ENCODE results near the gene MYO18B. TPM values are rescaled to one million over a fixed set of nuclear protein-coding genes. Genes with fewer than 3 reads are reported as not detected.

The MYO18B gene
- total RNA-seq, 1 experiment from 2014 or later, result not detected

- intact Hi-C loops (cut with micrococcal nuclease), result no loop called here
- no peak overlapping the region for H3K27ac ChIP-seq (ENCODE audit: low read length)
- H3K79me2 ChIP-seq (ENCODE audit: low read length), result no peaks in the 10 kb centered on the region
- no peaks in the 10 kb centered on the region for H4K20me1 ChIP-seq (ENCODE audit: low read length)
- BruUV-seq (replicated peaks), result no TSS peak
- H3K9ac ChIP-seq (ENCODE audit: low read length), result no peak overlapping the region
- no peak overlapping the region for H2AFZ ChIP-seq (ENCODE audit: low read length)
- TF ChIP-seq EZH2phosphoT487 (IDR thresholded peaks at IDR 0.05; ENCODE audit: borderline replicate concordance, low read length), result no peak
- TF ChIP-seq EZH2 (IDR thresholded peaks at IDR 0.05; ENCODE audit: low read length, unreplicated experiment), result no peak
- no peak for TF ChIP-seq CTCF (conservative IDR thresholded peaks at IDR 0.05; ENCODE audit: low read depth, low read length)
- H3K9me3 ChIP-seq (ENCODE audit: low read length), result no peaks in the 10 kb centered on the region
- ATAC-seq (no peak), DNase-seq (no peak)
- H3F3A ChIP-seq (ENCODE audit: low read length, unreplicated experiment), result no peaks in the 10 kb centered on the region
- no peaks in the 10 kb centered on the region for H3K36me3 ChIP-seq (ENCODE audit: low read depth, low read length)
- H3K27me3 ChIP-seq (ENCODE audit: low read length), result no peaks in the 10 kb centered on the region; the same call in 1 of the 2 replicates
- CTCF ChIA-PET, result no interaction called here
- no peak overlapping the region for H3K4me2 ChIP-seq (ENCODE audit: low read length)
- H3K4me3 ChIP-seq (ENCODE audit: low read length), result no peak overlapping the region
- no peaks in the 10 kb centered on the region for H3K4me1 ChIP-seq (ENCODE audit: insufficient read depth, low read length)
- H3K9me2 ChIP-seq (replicated peaks; ENCODE audit: low read length), result no peaks in the 10 kb centered on the region
- POLR2A ChIA-PET (ENCODE audit: unreplicated experiment), result no interaction called here
These were observed 169.4 kb downstream of the MYO18B start for GRCh38 chr22:25911243-25911972.

GRCh38 chr22:25919452-25919851, 177.5 kb downstream of the MYO18B start:
- H3K79me2 ChIP-seq (ENCODE audit: low read length), result no peaks in the 10 kb centered on the region
- no peaks in the 10 kb centered on the region for H3F3A ChIP-seq (ENCODE audit: low read length, unreplicated experiment)
- H3K4me3 ChIP-seq (ENCODE audit: low read length), result no peak overlapping the region
- ATAC-seq (no peak), DNase-seq (no peak)
- no peaks in the 10 kb centered on the region for H3K4me1 ChIP-seq (ENCODE audit: insufficient read depth, low read length)
- H4K20me1 ChIP-seq (ENCODE audit: low read length), result no peaks in the 10 kb centered on the region
- H2AFZ ChIP-seq (ENCODE audit: low read length), result no peak overlapping the region
- no peaks in the 10 kb centered on the region for H3K9me3 ChIP-seq (ENCODE audit: low read length)
- H3K36me3 ChIP-seq (ENCODE audit: low read depth, low read length), result no peaks in the 10 kb centered on the region
- H3K4me2 ChIP-seq (ENCODE audit: low read length), result no peak overlapping the region
- H3K27me3 ChIP-seq (ENCODE audit: low read length), result no peaks in the 10 kb centered on the region
- no peak overlapping the region for H3K9ac ChIP-seq (ENCODE audit: low read length)
- H3K9me2 ChIP-seq (replicated peaks; ENCODE audit: low read length), result no peaks in the 10 kb centered on the region
- no peak overlapping the region for H3K27ac ChIP-seq (ENCODE audit: low read length)
- no TSS peak for BruUV-seq (replicated peaks)
- ChIA-PET CTCF (no interaction called here), POLR2A (ENCODE audit: unreplicated experiment) (no interaction called here)
- intact Hi-C loops (cut with micrococcal nuclease), result no loop called here
- TF ChIP-seq EZH2phosphoT487 (IDR thresholded peaks at IDR 0.05; ENCODE audit: borderline replicate concordance, low read length) (no peak), EZH2 (IDR thresholded peaks at IDR 0.05; ENCODE audit: low read length, unreplicated experiment) (no peak), CTCF (conservative IDR thresholded peaks at IDR 0.05; ENCODE audit: low read depth, low read length) (no peak)

- no TSS peak for BruUV-seq (replicated peaks)
- Histone ChIP-seq H3K9me3 (ENCODE audit: low read length) (no peaks in the 10 kb centered on the region), H3K4me3 (ENCODE audit: low read length) (no peak overlapping the region), H3K27ac (ENCODE audit: low read length) (no peak overlapping the region), H2AFZ (ENCODE audit: low read length) (no peak overlapping the region), H4K20me1 (ENCODE audit: low read length) (no peaks in the 10 kb centered on the region), H3K4me1 (ENCODE audit: insufficient read depth, low read length) (no peaks in the 10 kb centered on the region), H3K4me2 (ENCODE audit: low read length) (no peak overlapping the region), H3K79me2 (ENCODE audit: low read length) (no peaks in the 10 kb centered on the region), H3K9ac (ENCODE audit: low read length) (no peak overlapping the region), H3K9me2 (replicated peaks; ENCODE audit: low read length) (no peaks in the 10 kb centered on the region), H3F3A (ENCODE audit: low read length, unreplicated experiment) (no peaks in the 10 kb centered on the region), H3K27me3 (ENCODE audit: low read length) (no peaks in the 10 kb centered on the region), H3K36me3 (ENCODE audit: low read depth, low read length) (no peaks in the 10 kb centered on the region)
- TF ChIP-seq EZH2 (IDR thresholded peaks at IDR 0.05; ENCODE audit: low read length, unreplicated experiment) (no peak), EZH2phosphoT487 (IDR thresholded peaks at IDR 0.05; ENCODE audit: borderline replicate concordance, low read length) (no peak), CTCF (conservative IDR thresholded peaks at IDR 0.05; ENCODE audit: low read depth, low read length) (no peak)
- DNase-seq, result no peak
- intact Hi-C loops (cut with micrococcal nuclease), result no loop called here
- CTCF ChIA-PET, result no interaction called here
- POLR2A ChIA-PET (ENCODE audit: unreplicated experiment), result no interaction called here
- no peak for ATAC-seq
These were observed 180.2 kb downstream of the MYO18B start for GRCh38 chr22:25922141-25922540.

Measured in PC-3 (cell line).